HuH-7 (cell line): ENCODE measurements around the gene MKRN2.

Experiments
- DNase-seq: peaks from one replicate; pipeline ENCODE4 v3.0.0; 2011; ENCODE audit warnings: low spot score

The MKRN2 gene

GRCh38 chr3:12553921-12554391 is 2.9 kb upstream of the MKRN2 start:
- DNase-seq, result peak; percentile 56

GRCh38 chr3:12556314-12556689 is 585 bp upstream of the MKRN2 start:
- no peak for DNase-seq

GRCh38 chr3:12557473-12558100 is 700 bp downstream of the MKRN2 start:
- DNase-seq, result peak; percentile 58

DNA sequence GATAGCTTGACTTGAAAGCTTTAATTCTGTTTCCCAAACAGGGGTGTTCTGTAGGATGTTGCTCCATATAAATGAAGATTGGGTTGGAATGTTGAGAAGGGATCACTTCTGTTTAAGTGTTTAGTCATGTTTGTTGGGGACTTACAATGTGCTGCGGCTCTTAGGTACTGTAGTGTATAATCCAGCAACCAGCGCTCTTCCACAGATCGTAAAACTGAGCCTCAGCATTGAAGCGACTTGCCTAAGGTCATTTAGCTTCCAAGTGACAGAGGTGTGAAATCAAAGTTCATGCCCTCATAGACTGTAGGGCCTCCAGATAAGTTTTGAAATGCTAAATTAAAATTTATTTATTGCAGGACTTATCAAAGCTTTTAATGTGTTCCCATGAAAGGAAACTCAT is 1.8 kb downstream of the MKRN2 start:
- DNase-seq, result no peak

- DNase-seq, result no peak
Measured at GRCh38 chr3:12559520-12559919, 2.6 kb downstream of the MKRN2 start.

GRCh38 chr3:12560505-12561190 is 3.8 kb downstream of the MKRN2 start:
- no peak for DNase-seq

GRCh38 chr3:12561397-12561796 is 4.5 kb downstream of the MKRN2 start:
- DNase-seq, result no peak

DNA sequence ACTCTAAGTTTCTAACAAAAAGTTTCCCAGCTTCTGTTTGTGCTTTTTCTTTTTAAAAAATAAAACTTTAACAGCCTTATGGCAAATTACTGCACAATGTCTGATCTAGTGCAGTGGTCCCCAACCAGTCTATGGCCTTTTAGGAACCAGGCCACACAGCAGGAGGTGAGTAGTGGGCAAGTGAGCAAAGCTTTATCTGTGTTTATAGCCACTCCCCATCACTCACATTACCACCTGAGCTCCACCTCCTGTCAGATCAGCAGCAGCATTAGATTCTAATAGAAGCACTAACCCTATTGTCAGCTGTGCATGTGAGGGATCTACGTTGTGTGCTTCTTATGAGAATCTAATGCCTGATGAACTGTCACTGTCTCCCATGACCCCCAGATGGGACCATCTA is 5.6 kb downstream of the MKRN2 start:
- DNase-seq, result no peak

GRCh38 chr3:12566976-12567375 is 10.1 kb downstream of the MKRN2 start:
- DNase-seq, result no peak

DNA sequence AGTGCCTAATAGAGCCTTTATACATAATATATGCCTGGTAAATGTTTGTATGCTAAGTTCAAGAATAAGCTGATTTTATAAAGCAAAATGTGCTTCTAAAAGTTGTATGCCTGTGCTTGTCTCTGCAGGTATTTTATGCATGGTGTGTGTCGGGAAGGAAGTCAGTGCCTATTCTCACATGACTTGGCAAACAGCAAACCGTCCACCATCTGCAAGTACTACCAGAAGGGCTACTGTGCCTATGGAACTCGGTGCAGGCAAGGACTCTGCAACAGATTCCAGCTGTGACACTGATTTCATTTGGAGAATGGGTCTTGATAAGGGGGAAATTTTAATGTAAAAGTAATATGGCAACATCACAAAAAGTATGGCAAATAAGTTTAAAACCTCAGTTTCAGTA is 11.9 kb downstream of the MKRN2 start:
- DNase-seq, result no peak

DNA sequence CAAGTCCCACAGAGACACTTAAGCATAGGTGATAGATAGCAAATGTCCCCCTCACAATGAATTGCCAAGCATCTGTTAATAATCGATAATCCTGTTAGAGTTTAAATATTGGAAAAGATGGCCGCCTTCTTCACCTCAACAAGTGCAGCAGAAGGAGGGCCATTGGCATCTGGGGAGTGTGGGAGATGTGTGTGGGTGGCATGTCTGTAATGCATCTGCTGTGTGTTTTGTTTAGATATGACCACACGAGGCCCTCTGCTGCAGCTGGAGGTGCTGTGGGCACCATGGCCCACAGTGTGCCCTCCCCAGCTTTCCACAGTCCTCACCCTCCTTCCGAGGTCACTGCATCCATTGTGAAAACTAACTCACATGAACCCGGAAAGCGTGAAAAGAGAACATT is 12.9 kb downstream of the MKRN2 start:
- no peak for DNase-seq

- no peak for DNase-seq
Measured at GRCh38 chr3:12571986-12572385, 15.1 kb downstream of the MKRN2 start.

- no peak for DNase-seq
Measured at GRCh38 chr3:12574131-12574530, 17.2 kb downstream of the MKRN2 start.

- DNase-seq, result no peak
Measured at GRCh38 chr3:12574661-12575060, 17.8 kb downstream of the MKRN2 start.

DNA sequence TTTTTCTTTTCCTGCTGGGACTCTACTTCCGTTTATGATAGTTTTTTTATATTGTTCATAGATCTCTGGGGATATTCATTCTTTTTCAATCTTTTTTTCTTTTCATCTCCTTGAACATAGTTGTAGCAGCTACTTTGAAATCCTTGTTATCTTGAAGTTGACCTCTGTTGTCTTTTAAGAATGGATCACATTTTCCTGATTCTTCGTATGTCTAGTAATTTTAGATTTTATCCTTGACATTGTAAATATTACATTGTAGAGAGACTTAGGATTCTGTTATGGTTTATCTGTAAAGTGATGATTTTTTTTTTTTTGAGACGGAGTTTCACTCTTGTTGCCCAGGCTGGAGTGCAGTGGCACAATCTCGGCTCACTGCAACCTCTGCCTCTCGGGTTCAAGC is 20.5 kb downstream of the MKRN2 start:
- no peak for DNase-seq

DNA sequence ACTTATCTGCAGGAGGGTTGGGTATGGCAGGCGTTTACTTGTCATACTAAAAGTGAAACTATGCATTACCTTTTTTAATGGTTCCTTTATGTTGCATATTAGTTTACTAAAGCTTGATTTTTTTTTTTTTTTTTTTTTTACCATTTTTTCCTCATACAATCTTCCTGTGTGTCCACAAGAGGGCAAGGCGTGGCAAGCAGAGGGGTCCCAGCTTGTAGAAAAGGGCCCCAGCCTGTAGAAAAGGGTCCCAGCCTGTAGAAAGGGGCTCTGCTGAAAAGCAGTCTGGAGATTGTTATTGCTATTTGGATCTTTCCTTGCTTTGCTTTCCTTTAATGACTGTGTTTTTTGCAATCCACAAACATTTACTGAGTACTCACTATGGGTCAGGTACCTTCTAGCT is 21.9 kb downstream of the MKRN2 start:
- no peak for DNase-seq

DNA sequence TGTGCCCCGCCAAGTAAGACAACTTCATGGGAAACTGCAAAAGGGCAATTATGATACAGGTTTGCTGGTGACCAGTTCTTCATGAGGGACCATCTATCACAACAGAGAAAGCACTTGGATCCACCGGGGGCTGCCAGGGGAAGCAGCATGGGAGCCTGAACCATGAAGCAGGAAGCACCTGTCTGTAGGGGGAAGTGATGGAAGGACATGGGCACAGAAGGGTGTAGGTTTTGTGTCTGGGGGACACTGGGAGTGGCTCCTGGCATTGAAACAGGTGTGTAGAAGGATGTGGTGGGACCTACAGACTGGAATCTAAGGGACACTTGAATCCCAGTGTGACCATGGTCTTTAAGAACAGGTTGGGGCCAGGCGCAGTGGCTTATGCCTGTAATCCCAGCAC is 22.6 kb downstream of the MKRN2 start:
- DNase-seq, result no peak

DNA sequence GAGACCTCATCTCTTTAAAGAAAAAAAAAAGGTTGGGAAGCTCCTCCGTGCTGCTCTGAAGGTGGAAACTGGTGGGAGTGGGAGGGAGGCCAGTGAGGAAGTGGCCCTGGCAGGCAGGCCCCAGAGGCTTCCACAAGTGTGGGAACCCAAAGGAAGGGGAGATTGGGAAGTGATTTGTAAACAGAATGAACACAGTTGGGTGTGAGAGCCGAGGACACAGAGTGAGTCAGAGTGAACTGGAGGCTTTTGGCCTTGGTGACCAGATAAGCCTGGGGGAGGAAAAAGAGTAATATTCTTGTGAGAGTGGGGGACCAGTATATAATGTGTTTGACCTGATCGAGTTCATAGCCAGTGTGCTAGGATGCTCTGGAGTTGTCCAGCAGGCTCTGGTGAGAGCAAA is 23.0 kb downstream of the MKRN2 start:
- no peak for DNase-seq

GRCh38 chr3:12582730-12583129 is 25.8 kb downstream of the MKRN2 start:
- DNase-seq, result no peak

- DNase-seq, result no peak
Measured at GRCh38 chr3:12583280-12583679, 26.4 kb downstream of the MKRN2 start.

GRCh38 chr3:12584083-12584482 is 27.2 kb downstream of the MKRN2 start:
- no peak for DNase-seq

DNA sequence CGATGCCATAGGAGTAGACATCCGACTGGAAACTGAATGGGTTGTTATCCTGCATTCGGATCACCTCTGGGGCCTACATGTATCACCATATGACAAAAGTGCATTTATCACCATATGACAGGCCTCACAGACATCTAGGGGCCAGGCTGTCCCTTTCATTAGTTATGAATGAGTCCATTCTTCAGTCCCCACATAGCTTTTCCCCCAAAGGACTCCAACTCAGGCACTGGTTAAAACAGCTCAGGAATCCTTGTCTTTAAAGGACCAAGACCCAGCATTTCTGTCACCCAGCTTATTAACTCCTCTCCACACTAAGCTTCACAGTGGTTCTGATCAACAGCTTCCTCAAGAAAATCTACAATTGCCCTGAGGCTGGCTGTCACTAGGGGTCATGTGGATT is 28.3 kb downstream of the MKRN2 start:
- DNase-seq, result no peak

GRCh38 chr3:12585970-12586369 is 29.1 kb downstream of the MKRN2 start:
- DNase-seq, result no peak

DNA sequence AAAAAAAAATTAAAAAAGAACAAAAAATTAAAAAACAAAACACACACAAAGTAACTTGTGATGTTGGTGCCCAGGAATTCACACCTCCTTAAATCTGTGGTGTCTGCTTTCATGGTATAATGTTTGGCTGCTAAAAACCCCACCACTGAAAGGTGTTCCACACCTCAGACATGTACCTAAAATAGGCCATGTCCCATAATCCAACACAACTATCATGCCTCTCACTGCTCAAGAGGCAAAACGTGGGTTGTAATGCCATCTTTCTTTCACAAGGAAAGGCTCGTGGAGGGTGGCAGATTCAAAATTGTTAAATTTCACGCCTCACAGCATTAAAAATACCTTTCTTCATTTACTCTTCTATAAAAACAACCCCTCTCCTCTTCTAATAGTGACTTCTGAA is 29.5 kb downstream of the MKRN2 start:
- no peak for DNase-seq
